HepG2 (cell line): ENCODE data around the gene PMFBP1.

Experiments
- CBFB ChIP-seq: sonication (generic); formaldehyde crosslinking; IDR thresholded peaks from 2 replicates; pipeline ENCODE4 v1.4.0; 2020; ENCODE audit warnings: missing genetic modification reagents
- ETV6 ChIP-seq: sonication (generic); formaldehyde crosslinking; conservative IDR thresholded peaks from 2 replicates; pipeline ENCODE4 v1.4.0; 2020; ENCODE audit warnings: missing genetic modification reagents
- HNRNPK ChIP-seq: fragments of 200-400 bp; formaldehyde crosslinking; IDR thresholded peaks from 2 replicates; pipeline ENCODE4 v1.6.1; 2018; ENCODE audit warnings: low read length, low read depth, moderate library complexity, mild to moderate bottlenecking; ENCODE audit not compliant: poor library complexity, severe bottlenecking
- NFIC ChIP-seq: IDR thresholded peaks from 2 replicates; pipeline ENCODE4 v1.6.1; 2012; ENCODE audit warnings: mild to moderate bottlenecking, low read length, inconsistent platforms
- POLR2AphosphoS5 ChIP-seq: IDR thresholded peaks from 2 replicates; pipeline ENCODE4 v1.6.1; 2012; ENCODE audit warnings: low read depth, low read length
- RAD21 ChIP-seq: fragments of 450-650 bp; formaldehyde crosslinking; IDR thresholded peaks from 2 replicates; pipeline ENCODE4 v1.5.0; 2020; ENCODE audit warnings: mild to moderate bottlenecking
- SMC3 ChIP-seq: IDR thresholded peaks from 2 replicates; pipeline ENCODE4 v1.6.1; 2011; ENCODE audit warnings: low read length, improper control_type of control experiment
- ZNF543 ChIP-seq: sonication (generic); formaldehyde crosslinking; IDR thresholded peaks from 2 replicates; pipeline ENCODE4 v1.4.0; 2020; ENCODE audit warnings: mild to moderate bottlenecking, missing genetic modification reagents

DNA sequence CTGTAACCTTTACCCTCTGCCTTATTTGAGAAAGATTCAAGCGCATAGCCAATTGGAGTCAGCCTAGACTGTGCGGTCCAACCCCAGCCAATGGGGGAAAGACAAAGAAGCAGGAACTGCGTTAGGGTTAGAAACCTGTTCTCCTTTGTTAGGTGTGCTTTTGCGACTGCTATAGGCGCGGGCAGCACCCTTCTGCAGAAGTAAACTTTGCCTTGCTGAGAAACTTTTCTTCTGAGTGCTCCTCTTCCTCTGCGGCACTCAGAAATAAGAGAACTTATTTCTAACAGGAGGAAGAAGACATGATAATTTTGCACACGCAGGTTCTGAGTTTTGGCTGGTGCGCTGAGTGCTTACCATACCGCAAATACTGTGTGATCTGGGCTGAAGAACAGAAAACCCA lies 87.5 kb downstream of the PMFBP1 start:
- TF ChIP-seq ETV6: no peak
- no peak for TF ChIP-seq RAD21 (CRISPR knock-in tag)
- no peak for TF ChIP-seq SMC3
- TF ChIP-seq CBFB (CRISPR knock-in tag): no peak
- no peak for TF ChIP-seq NFIC
- no peak for TF ChIP-seq ZNF543 (CRISPR knock-in tag)
- TF ChIP-seq POLR2AphosphoS5: no peak
- no peak for TF ChIP-seq HNRNPK
